GM18873 (cell line): ENCODE data around the gene TRA2B.
"Not testable (repeated sequence)": the region's sequence is repeated elsewhere in the genome, so short reads cannot be mapped to it uniquely, and the experiment has no call there.

Experiments
- ATAC-seq: cut with Tn5 transposase; IDR thresholded peaks from one replicate; pipeline ENCODE4 v1.9.1; 2021; ENCODE audit warnings: mild to moderate bottlenecking, moderate library complexity, moderate number of reproducible peaks; ENCODE audit not compliant: unreplicated experiment, low FRiP score

TRA2B gene

DNA sequence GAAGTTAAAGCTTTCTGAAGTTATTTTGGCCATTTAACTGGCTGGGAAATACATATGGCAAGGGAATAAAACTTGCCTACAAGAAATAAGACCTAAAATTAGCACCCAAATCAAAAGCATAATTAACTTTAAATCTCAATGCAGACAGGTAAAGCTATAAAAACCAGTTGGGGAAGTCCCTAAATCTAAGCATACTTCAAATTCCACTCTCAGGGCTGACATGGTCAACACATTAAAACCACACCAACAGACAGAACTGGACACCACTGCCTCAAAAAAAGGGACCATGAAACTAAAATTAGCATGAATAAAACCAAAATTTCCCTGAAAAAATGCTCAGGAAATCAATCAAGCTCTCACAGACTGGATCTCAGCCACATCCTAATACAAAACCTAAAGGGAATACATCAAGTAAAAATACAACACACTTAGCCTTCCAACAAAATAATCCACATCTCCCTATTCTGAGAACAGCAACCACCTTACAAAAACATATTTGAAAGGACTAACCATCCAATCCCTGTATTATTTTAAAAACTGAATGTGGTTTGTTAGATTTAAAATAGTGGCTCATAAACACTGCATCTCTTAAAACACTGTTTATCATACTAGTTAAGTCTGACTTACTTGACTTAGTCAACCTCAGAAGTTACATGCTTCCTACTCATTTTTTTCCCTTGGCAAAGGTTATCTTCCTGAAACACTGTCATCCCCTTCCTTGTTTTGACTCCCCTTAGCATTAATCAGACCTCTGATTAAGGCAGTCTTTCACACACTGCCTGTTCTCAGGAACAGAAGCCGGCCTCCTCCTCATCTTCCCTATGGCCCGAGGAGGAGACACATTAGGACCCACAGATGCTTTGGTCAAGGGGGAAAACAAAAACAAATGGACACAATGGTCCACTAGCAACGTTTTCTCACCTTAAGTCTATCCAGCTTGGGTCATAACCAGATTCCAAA, 8.3 kb downstream of the TRA2B start:
- no peak for ATAC-seq

DNA sequence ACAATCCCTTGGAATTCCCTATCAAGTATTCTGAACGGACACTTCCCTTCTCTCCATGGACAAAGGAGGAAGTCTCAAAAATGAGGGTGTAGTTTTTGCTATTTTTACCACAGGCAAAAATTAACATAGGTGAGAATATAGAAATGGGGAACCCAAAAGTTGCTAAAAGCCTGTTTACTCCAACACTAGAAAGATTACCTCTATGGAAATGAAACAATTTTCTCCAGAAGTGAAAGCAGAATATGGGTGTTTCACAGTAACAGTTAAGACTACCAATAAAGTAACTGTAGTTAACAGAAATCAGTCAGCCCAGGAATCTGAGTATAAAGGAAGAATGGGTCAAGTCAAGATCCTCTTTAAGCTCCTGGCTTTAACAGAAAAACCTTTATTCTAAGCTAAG, 9.3 kb downstream of the TRA2B start:
- ATAC-seq: no peak

DNA sequence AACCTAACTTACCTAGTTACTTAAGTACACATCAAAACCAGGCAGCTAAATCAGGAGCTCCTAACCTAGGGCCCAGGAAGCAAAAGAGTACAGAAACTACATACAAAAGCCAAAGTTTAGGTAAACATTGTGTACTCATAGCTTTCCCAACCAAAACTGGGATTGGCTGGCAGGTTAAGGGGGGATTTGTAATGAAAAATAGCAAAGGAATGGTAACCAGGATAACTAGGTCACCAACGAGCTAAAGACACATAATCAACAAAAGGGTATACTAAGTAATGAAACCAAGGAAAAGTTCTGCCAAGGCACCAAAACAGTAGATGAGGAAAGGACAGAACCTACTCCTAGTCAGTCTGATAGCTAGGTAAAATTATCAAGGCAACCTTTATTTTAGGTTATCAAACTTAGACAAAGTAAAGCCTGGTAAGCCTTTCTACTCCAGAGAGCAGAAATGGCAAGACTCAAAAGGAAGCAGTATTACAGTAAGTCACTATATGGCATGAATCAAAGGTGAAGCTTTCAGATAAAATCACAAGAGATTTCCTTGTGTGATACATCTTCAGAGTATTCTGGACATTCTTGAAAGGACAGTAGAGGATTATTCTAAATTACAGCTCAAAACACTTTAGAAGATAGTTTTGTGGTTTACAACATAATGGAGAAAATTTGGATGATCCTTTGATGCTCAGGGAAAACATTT, 10.2 kb downstream of the TRA2B start:
- ATAC-seq: no peak

DNA sequence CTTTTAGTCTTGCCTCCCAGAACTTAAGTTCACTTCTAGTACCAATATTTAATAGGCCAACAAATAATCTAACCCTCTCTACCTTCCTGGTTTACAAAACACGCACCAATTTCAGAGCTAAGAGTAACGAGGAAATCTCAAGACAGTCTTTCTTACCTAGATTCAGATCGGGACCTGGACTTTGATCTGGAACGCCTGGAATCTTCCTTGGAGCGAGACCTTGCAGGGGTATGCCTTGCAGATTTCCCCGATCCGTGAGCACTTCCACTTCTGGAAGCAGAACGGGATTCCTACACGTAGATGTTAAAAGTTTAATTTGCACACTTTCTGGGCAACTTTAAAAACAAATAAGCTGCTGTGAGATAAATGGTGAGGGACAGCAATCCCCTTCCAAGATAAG, 11.4 kb downstream of the TRA2B start:
- no peak for ATAC-seq

DNA sequence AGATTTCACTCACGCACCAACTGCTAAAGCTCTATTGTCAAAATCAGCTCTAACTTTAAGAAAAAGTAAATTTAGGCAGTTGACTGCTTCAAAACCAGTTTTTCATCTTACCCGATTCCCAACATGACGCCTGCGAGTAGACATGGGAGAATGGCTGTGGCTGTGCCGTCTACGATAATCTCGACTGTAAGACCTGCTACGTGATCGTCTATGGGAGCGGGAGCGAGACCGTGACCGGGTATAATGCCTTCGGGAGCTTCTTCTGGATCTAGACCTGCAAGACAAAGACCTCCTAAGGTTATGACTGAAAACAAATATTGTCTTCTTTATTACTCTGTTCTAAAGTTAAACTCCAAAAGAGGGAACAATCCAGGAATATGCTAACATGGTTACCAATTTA, 12.5 kb downstream of the TRA2B start:
- no peak for ATAC-seq

DNA sequence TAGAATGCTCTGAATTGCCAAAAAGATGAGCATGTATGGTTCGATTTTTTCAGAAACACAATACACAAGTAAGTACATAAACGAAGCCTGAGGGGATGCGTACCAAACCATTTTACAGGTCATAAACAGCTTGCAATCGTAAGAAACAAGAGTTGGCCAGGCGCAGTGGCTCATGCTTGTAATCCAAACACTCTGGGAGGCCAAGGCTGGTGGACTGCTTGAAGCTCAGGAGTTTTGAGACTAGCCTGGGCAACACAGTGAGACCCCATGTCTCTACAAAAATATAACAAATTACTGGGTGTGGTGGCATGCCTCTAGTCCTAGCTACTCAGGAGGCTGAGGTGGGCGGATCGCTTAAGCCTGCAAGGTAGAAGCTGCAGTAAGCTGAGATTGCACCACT, 13.4 kb downstream of the TRA2B start:
- no peak for ATAC-seq

DNA sequence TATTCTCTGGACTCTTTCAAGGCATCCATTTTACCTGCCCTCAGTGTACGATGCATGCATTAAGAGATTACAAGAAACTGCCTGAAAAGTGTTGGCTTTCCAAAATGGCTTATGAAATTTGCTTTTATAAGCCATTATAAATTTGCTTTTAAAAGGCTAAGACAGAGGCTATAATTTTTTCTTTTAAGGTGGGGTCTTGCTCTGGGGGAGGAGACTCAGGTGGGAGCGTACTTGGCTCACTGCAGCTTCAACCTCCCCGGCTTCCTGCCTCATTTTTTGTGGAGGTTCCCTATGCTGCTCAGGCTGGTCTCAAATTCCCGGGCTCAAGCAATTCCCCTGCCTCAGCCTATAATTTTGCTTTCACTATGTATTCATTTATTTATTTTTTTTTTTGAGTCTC, 17.6 kb downstream of the TRA2B start:
- no peak for ATAC-seq

DNA sequence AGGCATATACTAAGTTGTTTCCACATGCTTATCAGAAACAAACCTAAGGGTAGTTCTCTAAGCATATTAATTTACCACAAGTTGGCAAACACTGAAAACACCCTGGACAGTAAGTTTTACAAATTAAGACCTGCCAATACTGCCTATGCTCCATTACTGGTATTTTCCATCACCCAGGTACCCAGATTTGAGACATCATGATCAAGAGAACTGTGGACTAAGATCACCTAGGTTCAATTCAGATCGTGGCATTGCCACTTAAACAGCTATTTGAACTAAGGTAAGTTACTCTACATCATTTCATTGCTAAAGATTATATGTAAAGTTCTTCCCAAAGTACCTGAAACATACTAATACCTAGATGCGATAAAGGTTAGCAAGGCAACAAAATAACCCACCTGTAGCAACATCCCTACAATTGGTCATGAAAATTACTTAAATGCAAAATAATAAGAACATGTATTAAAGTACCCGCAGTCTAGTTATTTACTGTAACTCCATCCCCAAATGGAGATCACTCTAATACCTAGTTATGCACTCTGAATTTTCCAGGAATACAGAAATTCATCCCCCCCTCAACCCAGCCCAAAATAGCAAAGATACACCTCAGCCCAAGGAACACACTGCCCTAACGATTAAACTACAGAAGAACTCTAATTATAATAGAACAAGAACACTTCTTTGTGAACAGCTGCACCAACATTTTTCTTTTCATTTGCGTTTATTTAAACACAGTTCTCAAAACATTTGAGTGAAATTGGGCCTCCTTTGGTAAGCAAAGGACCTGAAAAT, 21.6 kb downstream of the TRA2B start:
- no peak for ATAC-seq

DNA sequence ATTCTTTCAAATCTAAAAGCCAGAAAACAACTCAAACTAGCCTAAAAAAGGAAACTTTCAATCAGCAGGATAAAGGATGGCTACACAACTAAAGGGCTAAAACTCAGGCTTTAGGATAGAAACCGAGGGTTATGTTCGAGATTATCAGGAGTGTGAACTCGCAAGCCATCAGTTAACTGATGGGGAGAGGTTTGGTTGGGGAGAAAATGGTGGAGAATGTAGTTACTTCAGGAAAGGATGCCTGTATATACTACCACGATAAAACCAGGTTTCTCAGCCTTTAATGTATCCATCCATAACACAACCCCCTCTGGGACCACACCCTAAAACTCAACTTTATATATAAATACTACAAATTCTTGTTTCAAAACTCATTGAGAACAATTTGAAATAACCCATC, 22.2 kb downstream of the TRA2B start:
- no peak for ATAC-seq

DNA sequence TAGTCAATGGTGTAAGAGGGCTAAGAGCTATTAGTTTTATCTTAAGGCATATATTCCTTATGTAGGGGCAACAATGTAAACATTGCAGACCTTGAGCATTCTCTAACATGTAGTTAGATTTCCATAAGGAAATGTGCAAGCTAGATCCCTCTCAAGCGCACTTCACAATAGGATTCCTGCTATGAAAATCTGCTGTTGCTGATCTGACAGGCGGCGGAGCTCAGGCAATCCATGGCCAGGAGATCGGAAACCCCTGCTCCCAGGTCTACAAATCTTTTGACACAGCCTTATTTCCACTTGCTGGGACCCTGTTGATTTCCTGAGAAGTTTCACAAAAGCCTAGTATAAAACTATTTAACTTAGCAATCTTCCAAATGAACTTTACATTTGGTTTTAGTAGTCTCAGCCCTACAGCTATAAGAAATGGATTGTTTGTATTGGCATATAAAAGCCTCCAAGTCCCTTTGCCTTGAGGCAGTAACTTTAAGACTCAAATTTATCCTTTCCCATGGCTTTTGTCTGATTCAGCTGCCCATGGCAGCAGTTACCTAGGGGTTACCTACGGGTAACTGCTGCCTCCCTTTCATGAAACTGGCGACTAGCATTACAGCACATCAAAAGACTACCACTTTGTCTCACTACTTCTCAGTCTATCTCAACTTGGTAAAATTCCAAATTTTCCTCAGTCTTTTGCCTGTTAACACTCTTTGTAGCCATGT, 22.7 kb downstream of the TRA2B start:
- ATAC-seq: no peak

DNA sequence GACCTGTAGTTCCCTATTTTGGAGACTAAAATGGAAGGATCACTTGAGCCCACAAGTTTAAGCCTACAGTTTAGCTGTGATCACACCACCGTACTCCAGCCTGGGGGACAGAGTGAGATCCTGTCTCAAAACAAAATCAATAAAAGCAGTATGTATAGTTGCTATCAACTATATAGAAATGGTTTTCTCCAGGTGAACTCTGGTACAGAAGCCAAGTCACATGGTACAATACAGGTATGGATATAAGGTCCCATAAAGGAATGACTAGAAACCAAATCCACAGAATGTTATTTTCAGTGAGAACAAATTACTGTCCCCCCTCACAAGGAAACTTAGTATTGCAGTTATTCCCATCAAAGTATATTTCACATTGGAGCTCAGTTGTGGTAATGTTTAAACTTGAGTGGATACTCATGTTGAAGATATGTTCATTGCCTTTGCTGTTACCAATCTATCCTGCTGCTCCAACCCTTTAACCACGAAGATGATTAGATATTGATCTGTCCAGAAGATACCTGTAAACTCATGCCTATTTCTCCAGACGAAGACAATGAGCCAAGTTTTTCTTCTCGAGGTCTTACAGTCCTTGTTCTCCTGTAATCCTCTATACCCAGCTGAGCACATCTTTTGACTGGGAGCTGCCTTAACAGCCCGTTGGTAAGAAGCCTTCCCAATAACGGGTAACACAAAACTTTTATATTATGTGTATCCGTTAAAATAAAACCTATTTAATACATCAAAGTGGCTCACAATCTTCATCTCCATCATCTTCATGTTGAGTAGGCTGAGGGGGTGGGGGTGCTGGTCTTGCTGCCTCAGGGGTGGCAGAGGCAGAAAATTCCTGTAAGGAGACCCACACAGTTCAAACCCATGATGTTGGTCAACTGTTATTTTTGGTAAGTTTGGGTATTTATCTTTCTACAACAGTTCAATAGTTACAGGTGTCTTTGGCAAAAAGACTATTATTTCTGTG, 24.6 kb downstream of the TRA2B start:
- ATAC-seq: no peak

DNA sequence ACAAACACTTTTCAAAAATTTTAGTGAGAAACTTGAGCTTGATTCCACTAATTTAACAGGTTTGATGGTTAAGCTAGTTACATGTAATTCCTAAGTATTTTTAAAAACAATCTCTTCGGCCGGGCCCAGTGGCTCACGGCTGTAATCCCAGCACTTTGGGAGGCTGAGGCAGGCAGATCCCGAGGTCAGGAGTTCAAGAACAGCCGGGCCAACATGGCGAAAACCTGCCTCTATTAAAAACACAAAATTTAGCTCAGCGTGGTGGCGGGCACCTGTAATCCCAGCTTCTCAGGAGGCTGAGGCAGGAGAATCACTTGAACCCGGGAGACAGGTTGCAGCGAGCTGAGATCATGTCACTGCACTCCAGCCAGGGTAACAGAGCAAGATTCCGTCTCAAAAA, 25.3 kb downstream of the TRA2B start:
- ATAC-seq: no peak

DNA sequence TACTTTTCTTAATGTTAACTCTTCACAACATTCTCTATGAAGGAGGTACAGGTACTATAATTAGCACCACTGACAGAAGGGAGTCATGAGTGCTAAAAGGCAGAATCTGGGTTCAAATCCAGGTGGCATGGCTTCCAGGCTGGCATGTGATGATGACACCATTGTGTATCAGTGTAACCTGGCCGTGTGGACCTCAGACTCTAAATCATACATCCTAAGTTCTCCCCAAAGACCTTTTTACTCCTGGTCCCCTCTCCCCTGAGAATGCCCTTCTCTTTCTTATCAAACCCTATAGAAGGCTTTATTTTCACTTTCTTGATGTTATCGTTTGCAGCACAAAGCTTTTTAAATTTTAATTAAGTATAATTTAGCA, 26.8 kb downstream of the TRA2B start:
- ATAC-seq: not testable (repeated sequence)

DNA sequence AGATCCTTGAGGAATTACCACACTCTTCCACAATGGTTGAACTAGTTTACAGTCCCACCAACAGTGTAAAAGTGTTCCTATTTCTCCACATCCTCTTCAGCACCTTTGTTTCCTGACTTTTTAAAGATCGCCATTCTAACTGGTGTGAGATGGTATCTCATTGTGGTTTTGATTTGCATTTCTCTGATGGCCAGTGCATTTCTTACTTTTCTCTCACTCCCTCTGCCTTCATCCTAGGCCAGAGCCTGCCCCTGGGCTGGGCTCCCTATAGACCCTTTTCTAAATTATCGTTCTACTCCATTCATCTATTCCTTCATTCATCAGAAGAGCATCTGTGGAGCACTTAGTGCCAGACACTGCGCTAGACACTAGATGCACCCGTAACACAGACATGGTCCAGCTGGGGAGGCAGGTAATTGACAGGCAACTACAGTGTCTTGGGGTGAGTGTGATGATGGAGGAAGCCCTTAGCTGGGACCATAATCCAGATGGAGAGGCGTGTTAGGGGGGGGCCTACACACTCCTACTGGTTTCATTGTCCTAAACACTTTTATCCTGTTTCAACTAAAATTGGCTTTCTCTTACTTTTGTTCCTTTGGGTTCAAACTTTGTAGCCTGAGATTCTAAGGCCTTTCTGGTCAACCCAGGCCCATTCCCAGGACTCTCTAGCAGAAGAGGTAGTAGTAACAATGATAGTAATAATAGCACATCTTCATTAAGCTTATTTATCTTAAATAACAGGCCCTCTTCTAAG, 27.3 kb downstream of the TRA2B start:
- ATAC-seq: not testable (repeated sequence)

DNA sequence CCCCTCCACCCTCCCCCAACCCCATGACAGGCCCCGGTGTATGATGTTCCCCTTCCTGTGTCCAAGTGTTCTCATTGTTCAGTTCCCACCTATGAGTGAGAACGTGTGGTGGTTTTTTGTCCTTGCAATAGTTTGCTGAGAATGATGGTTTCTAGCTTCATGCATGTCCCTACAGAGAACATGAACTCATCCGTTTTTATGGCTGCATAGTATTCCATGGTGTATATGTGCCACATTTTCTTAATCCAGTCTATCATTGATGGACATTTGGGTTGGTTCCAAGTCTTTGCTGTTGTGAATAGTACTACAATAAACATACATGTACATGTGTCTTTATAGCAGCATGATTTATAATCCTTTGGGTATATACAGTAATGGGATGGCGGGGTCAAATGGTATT, 27.9 kb downstream of the TRA2B start:
- not testable (repeated sequence) for ATAC-seq

DNA sequence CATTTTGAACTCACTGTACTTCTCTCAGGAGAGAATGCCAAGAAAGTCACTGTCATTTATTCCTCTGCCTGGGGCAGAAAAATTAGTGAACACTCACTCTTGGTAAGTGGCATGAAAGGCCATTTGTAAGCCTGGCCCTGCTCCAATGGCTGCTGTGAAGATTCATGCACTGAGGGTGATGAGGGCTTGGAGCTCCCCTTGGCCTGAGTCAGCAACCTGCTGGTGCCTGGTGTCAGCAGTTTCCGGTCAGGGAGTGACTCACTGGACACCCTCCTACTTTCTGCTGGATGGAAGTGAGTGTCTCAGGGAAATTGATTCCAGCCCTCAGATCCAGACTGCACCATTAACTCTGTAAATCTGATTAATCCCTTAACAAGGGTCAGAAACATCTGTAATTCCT, 37.6 kb downstream of the TRA2B start:
- ATAC-seq: no peak

DNA sequence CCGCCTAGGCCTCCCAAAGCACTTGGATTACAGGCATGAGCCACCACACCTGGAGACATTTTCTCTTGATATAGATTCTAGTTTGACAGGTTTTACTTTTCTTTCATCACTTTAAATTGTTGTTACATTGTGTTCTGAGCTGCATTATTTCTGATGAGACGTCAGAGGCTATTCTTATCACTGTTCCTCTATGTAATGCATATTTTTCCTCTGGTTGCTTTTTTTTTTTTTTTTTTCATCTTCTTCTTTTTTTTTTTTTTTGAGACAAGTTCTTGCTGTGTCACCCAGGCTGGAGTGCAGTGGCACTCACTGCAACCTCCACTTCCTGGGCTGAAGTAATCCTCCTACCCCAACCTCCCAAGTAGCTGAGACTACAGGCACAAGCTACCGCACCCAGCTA, 41.2 kb downstream of the TRA2B start:
- no peak for ATAC-seq

DNA sequence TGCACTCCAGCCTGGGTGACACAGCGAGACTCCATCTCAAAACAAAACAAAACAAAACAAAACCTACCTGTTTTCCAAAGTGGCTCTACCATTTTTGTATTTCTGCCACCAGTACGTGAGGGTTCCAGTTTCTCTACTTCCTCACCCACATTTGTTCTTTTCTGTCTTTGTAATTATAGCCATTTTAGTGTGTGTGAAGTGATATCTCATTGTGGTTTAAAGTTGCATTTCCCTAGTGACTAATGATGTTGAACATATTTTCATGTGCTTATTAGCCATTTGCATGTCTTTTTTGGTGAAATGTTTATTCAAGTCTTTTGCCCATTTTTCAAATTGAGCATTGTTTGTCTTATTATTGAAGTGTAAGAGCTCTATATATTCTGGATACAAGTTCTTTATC, 50.7 kb downstream of the TRA2B start:
- ATAC-seq: no peak

DNA sequence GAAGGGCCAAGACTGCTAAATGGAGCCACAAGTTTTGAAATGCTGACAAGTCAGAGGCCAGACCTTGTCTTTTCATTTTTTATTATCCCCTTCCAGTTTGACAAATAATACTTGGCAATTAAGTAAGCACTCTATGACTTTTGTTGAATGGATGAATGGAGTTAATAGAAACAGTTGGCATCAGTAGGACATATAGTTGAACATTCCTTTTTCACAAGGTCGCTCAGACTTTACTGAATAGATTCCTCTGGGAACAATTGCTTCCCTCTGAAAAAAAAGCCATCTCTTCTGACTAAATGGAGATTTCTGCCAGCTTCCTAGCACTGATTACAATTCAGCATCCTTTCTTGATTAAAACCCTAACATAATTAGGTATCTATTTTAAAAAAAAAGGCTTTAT, 53.2 kb downstream of the TRA2B start:
- no peak for ATAC-seq
